Transverse colon (tissue), 4 donors: Measurements from ENCODE around the gene P2RX2. TPM values are rescaled to one million over a fixed set of nuclear protein-coding genes. Genes with fewer than 3 reads are reported as not detected.
"Not testable (repeated sequence)": the region's sequence is repeated elsewhere in the genome, so short reads cannot be mapped to it uniquely, and the experiment has no call there.

Source experiments
- DNase-seq: peaks from one replicate; pipeline ENCODE4 v3.0.0-alpha.2; 2019
- H3K27ac ChIP-seq, 4 donors: fragments of 200-600 bp; sonication (generic); 2 replicates each; pipeline ENCODE4 v1.5.1; 2016 to 2018; ENCODE audit warnings: inconsistent platforms in 4 of 4
- H3K27me3 ChIP-seq: fragments of 200-600 bp; sonication (generic); 2 replicates; pipeline ENCODE4 v1.5.1; 2017; ENCODE audit warnings: inconsistent platforms
- H3K36me3 ChIP-seq, 4 donors: fragments of 200-600 bp; sonication (generic); 2 replicates each; pipeline ENCODE4 v1.5.1; 2017 to 2019; ENCODE audit warnings: inconsistent platforms in 4 of 4
- H3K4me1 ChIP-seq, 4 donors: fragments of 200-600 bp; sonication (generic); 2 replicates each; pipeline ENCODE4 v1.5.1; 2017 to 2020; ENCODE audit warnings: inconsistent platforms in 4 of 4
- H3K4me3 ChIP-seq, 4 donors: fragments of 200-600 bp; sonication (generic); 1 replicate in 1 of 4; 2 replicates in 3 of 4; pipeline versions ENCODE4 v1.5.1 to v1.6.1; 2017 to 2019; ENCODE audit warnings: inconsistent platforms in 4 of 4
- H3K9me3 ChIP-seq, 2 donors: fragments of 200-600 bp; sonication (generic); 2 replicates each; pipeline ENCODE4 v1.5.1; 2017 to 2019; ENCODE audit warnings: inconsistent platforms in 2 of 2
- EP300 ChIP-seq: sonication (generic); formaldehyde crosslinking; IDR thresholded peaks from one replicate; pipeline ENCODE4 v1.6.1; 2017; ENCODE audit warnings: antibody characterized with exemption, low read depth
- POLR2A ChIP-seq: fragments of 450-650 bp; IDR thresholded peaks from one replicate; pipeline ENCODE4 v1.6.1; 2016; ENCODE audit warnings: antibody characterized with exemption, mild to moderate bottlenecking, moderate library complexity
- POLR2AphosphoS5 ChIP-seq, 3 donors: sonication (generic); formaldehyde crosslinking; IDR thresholded peaks; one replicate each; pipeline ENCODE4 v1.6.1; 2016; ENCODE audit warnings: antibody characterized with exemption in 3 of 3
- WGBS, 2 donors: methylation state at CpG; one replicate each; pipeline ENCODE4 v1.1.5; 2018; ENCODE audit warnings: low coverage in 1 of 2; 5-methylcytosine and 5-hydroxymethylcytosine counted together
- in situ Hi-C, 4 donors: fragments of 200-750 bp; cut with MboI; loops; one replicate each; pipeline versions ENCODE4 v1.15.0 to v1.15.1; 2017; ENCODE audit warnings: low sequenced_read_pairs in 3 of 4, low pct_ligation_motif_present in 1 of 4, low pct_unique_long_range_greater_than_20kb in 1 of 4
- intact Hi-C: fragments of 100-400 bp; cut with DNase I; formaldehyde crosslinking; loops from one replicate; pipeline ENCODE4 v1.15.1; 2023; ENCODE audit warnings: low total_unique reads
- total RNA-seq, 4 donors: library from RNA; depleted of rRNA; stranded (reverse); fragments of >200 nt; gene quantifications; one replicate each; pipeline ENCODE4 v1.1.0, GENCODE V29; 2016
- TF ChIP-seq, protein P1 (sequence below), 5 experiments: fragments of 200-600 bp in 3 of 5; fragments of 450-650 bp in 2 of 5; sonication (generic) in 3 of 5; IDR thresholded peaks; 1 replicate in 2 of 5; 2 replicates in 3 of 5; pipeline ENCODE4 v1.5.1; 2016 to 2017; ENCODE audit warnings: antibody characterized with exemption in 5 of 5, inconsistent platforms in 3 of 5, mild to moderate bottlenecking in 2 of 5, moderate library complexity in 1 of 5

Gene P2RX2
- total RNA-seq, 4 donors from 2014 or later, result 0.96 to 2.1 TPM; not detected in 2

DNA sequence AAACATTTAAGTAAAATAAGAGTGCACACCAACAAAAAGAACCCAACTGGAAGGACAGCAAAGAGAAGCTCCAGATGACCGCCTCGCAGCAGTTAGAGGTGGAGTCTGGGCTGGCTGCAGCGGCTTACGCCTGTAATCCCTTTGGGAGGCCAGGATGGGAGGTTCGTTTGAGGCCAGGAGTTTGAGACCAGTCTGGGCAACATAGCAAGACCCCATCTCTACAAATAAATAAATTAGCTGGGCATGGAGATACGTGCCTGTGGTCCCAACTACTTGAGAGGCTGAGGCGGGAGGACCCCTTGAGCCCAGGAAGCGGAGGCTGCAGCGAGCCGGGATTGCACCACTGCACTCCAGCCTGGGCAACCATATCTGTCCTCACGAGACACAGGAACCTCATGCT is 23.4 kb upstream of the P2RX2 start:
- Histone ChIP-seq H3K27me3 (peaks cover 14% of the 10 kb centered on the region), H3K4me1 (peaks cover 2 to 17% (median 10%) of the 10 kb centered on the region in 4 donors), H3K4me3 (no peak overlapping the region), H3K36me3 (no peaks in the 10 kb centered on the region), H3K9me3 (no peaks in the 10 kb centered on the region), H3K27ac (no peak overlapping the region)
- intact Hi-C loops, result no loop called here
- 71 to 73% methylated on average over 6 to 11 of the region's 11 CpGs for WGBS, 2 donors
- TF ChIP-seq, protein P1, sequence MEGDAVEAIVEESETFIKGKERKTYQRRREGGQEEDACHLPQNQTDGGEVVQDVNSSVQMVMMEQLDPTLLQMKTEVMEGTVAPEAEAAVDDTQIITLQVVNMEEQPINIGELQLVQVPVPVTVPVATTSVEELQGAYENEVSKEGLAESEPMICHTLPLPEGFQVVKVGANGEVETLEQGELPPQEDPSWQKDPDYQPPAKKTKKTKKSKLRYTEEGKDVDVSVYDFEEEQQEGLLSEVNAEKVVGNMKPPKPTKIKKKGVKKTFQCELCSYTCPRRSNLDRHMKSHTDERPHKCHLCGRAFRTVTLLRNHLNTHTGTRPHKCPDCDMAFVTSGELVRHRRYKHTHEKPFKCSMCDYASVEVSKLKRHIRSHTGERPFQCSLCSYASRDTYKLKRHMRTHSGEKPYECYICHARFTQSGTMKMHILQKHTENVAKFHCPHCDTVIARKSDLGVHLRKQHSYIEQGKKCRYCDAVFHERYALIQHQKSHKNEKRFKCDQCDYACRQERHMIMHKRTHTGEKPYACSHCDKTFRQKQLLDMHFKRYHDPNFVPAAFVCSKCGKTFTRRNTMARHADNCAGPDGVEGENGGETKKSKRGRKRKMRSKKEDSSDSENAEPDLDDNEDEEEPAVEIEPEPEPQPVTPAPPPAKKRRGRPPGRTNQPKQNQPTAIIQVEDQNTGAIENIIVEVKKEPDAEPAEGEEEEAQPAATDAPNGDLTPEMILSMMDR (IDR thresholded peaks at IDR 0.05), result no peak
- TF ChIP-seq EP300 (no peak), POLR2A (no peak), POLR2AphosphoS5 (IDR thresholded peaks at IDR 0.05) (no peak)
- no peak for DNase-seq
- in situ Hi-C loops, result no loop called here

DNA sequence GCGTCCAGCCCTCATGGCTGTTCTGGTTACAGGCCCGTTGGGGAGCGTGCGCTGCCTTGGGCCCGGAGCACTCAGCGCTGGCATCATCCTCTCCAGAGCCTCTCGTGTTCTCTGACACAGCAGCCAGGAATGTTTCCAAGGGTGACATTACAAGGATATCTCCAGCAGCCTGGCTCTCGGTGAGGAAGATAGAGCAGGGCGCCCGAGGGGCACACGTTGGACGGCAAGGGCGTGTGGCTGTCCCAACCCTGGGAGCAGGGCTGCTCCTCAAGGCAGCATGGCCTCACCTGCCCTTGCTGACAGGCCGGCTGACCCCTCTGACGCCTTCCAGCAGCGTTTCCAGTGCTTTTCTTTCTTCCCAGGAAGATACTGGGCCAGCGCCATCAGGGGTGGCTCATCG is 22.6 kb upstream of the P2RX2 start:
- DNase-seq, result no peak
- Histone ChIP-seq H3K36me3 (no peaks in the 10 kb centered on the region), H3K27me3 (peaks cover 18% of the 10 kb centered on the region), H3K4me1 (peaks cover 2 to 22% (median 13%) of the 10 kb centered on the region in 4 donors), H3K9me3 (no peaks in the 10 kb centered on the region), H3K27ac (no peak overlapping the region), H3K4me3 (no peak overlapping the region)
- in situ Hi-C loops, result no loop called here
- WGBS, 2 donors, result 71 to 90% methylated on average over 4 to 18 of the region's 18 CpGs
- no peak for TF ChIP-seq POLR2A
- TF ChIP-seq POLR2AphosphoS5 (IDR thresholded peaks at IDR 0.05), result no peak
- TF ChIP-seq EP300, result no peak
- TF ChIP-seq, protein P1 (IDR thresholded peaks at IDR 0.05), result no peak
- intact Hi-C loops, result no loop called here

DNA sequence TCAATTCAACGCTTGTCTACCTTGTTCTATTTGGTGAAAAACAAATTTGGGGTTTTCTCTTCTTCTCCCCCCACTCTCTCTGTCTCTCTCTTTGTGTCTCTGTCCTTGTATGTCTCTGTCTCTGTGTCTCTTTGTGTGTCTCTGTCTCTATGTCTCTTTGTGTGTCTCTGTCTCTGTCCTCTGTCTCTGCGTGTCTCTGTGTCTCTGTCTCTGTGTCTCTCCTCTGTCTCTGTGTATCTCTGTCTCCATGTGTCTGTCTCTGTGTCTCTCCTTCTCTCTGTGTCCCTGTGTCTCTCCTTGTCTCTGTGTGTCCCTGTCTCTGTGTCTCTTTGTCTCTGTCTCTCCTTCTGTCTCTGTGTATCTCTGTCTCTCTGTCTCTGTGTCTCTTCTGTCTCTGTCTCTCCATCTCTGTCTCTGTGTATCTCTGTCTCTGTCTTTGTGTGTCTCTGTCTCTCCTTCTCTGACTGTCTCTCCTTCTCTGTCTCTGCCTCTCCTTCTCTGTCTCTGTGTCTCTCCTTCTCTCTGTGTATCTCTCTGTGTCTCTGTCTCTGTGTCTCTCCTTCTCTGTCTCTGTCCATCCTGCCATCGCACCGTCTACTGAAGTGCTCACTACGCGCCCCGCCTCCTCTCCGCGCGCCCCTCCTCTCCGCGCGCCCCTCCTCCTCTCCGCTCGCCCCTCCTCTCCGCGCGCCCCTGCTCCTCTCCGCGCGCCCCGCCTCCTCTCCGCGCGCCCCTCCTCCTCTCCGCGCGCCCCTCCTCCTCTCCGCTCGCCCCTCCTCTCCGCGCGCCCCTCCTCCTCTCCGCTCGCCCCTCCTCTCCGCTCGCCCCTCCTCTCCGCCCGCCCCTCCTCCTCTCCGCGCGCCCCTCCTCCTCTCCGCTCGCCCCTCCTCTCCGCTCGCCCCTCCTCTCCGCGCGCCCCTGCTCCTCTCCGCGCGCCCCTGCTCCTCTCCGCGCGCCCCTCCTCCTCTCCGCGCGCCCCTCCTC is 21.0 kb upstream of the P2RX2 start:
- DNase-seq, result no peak
- intact Hi-C loops (no loop called here), in situ Hi-C loops (no loop called here)
- H3K4me1 ChIP-seq, result peaks cover 2 to 26% (median 18%) of the 10 kb centered on the region in 4 donors
- TF ChIP-seq POLR2A (no peak), POLR2AphosphoS5 (IDR thresholded peaks at IDR 0.05) (no peak), EP300 (no peak)
- TF ChIP-seq, protein P1 (IDR thresholded peaks at IDR 0.05), result no peak
- H3K36me3 ChIP-seq, result no peaks in the 10 kb centered on the region
- no peaks in the 10 kb centered on the region for H3K9me3 ChIP-seq
- H3K4me3 ChIP-seq, result peak overlapping the region in 3 of 4 donors; percentile 14 to 43 (median 33)
- peak overlapping the region in 1 of 4 donors; percentile 68 for H3K27ac ChIP-seq
- H3K27me3 ChIP-seq, result peaks cover 24% of the 10 kb centered on the region
- WGBS, 2 donors, result 9 to 50% methylated on average over 2 to 24 of the region's 58 CpGs

DNA sequence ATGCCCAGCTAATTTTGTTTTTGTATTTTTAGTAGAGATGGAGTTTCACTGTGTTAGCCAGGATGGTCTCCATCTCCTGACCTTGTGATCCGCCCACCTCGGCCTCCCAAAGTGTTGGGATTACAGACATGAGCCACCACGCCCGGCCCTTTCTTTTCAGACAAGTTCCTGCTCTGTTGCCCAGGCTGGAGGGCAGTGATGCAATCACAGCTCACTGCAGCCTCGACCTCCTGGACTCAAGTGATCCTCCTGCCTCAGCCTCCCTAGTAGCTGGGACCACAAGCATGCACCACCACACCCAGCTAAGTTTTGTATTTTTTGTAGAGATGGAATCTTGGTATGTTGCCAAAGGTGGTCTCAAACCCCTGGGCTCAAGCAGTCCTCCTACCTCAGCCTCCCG is 19.1 kb upstream of the P2RX2 start:
- WGBS, 2 donors, result 43 to 64% methylated on average over 4 to 6 of the region's 6 CpGs
- DNase-seq, result not testable (repeated sequence)
- H3K27me3 ChIP-seq, result peaks cover 43% of the 10 kb centered on the region

More for the DNA sequence above, 19.1 kb upstream of the P2RX2 start:
- intact Hi-C loops, H3K4me3 ChIP-seq, H3K27ac ChIP-seq, H3K9me3 ChIP-seq, H3K36me3 ChIP-seq, in situ Hi-C loops: not testable (repeated sequence)
- peaks cover 0 to 35% (median 27%) of the 10 kb centered on the region in 4 donors for H3K4me1 ChIP-seq
